ENCODE measurements around the gene PKDREJ. TPM values are rescaled to one million over a fixed set of nuclear protein-coding genes. Genes with fewer than 3 reads are reported as not detected.

The PKDREJ gene
- total RNA-seq, 1 experiment from 2014 or later = 0.04 TPM

DNA sequence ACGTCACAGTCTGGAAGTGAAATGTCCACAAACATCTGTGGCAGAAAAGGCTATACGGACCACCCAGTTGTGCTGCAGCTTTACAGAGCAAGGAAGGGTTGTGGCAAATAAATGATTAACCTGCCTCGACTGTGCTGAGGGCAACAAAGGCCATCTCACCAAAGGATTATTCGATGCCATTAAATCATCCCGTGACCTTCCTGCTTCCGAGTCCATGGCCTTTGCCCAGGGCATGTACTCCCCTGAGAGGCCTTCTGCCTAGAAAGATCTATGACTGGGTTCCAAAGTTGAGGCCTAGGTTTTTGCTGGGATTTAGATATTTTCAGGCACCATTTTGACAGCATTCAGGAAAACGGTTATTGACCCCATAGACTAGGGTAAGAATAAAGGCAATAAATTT is 22.2 kb downstream of the PKDREJ start:
- Mint-ChIP-seq H3K4me1 (no peaks in the 10 kb centered on the region), H3K27me3 (ENCODE audit: low read depth) (peaks cover 4% of the 10 kb centered on the region), H3K4me3 (no peak overlapping the region), H3K36me3 (ENCODE audit: insufficient read depth in 1 of 3, low read depth in 3 of 3) (peaks cover 5 to 16% (median 9%) of the 10 kb centered on the region in 3 experiments; a peak in 5 of 7 replicates), H3K9me3 (peaks cover 0 to 2% of the 10 kb centered on the region in 2 experiments; a peak in 2 of 5 replicates), H3K27ac (no peak overlapping the region)
- no peak overlapping the region for H3K18ac ChIP-seq (ENCODE audit: insufficient read length, low read depth, low read length)
- TF ChIP-seq, protein P1, sequence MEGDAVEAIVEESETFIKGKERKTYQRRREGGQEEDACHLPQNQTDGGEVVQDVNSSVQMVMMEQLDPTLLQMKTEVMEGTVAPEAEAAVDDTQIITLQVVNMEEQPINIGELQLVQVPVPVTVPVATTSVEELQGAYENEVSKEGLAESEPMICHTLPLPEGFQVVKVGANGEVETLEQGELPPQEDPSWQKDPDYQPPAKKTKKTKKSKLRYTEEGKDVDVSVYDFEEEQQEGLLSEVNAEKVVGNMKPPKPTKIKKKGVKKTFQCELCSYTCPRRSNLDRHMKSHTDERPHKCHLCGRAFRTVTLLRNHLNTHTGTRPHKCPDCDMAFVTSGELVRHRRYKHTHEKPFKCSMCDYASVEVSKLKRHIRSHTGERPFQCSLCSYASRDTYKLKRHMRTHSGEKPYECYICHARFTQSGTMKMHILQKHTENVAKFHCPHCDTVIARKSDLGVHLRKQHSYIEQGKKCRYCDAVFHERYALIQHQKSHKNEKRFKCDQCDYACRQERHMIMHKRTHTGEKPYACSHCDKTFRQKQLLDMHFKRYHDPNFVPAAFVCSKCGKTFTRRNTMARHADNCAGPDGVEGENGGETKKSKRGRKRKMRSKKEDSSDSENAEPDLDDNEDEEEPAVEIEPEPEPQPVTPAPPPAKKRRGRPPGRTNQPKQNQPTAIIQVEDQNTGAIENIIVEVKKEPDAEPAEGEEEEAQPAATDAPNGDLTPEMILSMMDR (conservative IDR thresholded peaks at IDR 0.05) = no peak
- no peak overlapping the region for H2BK5ac ChIP-seq (ENCODE audit: insufficient read length, low read length)
- no peak overlapping the region for H3K56ac ChIP-seq (ENCODE audit: insufficient read length, low read depth, low read length)
- H2BK12ac ChIP-seq (ENCODE audit: insufficient read length, low read depth, low read length) = no peak overlapping the region
- H3K4me2 ChIP-seq (ENCODE audit: insufficient read depth, insufficient read length, low read length) = no peak overlapping the region
- H4K8ac ChIP-seq (replicated peaks; ENCODE audit: insufficient read length, low read depth, low read length) = no peak overlapping the region
- no peak overlapping the region for H2BK120ac ChIP-seq (ENCODE audit: low read depth, low read length, poor library complexity, severe bottlenecking)
- no peak overlapping the region for H2BK15ac ChIP-seq (ENCODE audit: low read depth, low read length)
- H4K5ac ChIP-seq (ENCODE audit: insufficient read length, low read depth, low read length) = no peak overlapping the region
- no peak overlapping the region for H3K4ac ChIP-seq (ENCODE audit: low read depth, low read length)
- no peak overlapping the region for H2AK5ac ChIP-seq (ENCODE audit: insufficient read length, low read length)
- H2AFZ ChIP-seq (ENCODE audit: low read length) = no peak overlapping the region
- H3K9ac ChIP-seq (ENCODE audit: extremely low read depth, insufficient read length, low read length) = no peak overlapping the region
- WGBS (ENCODE audit: extremely low coverage, insufficient read length, low lambda C conversion rate) = no CpG with 5 or more reads among the region's 7 CpGs
- H2BK20ac ChIP-seq (ENCODE audit: low read depth, low read length, poor library complexity, severe bottlenecking) = no peak overlapping the region
- no peaks in the 10 kb centered on the region for H3K79me1 ChIP-seq (ENCODE audit: insufficient read depth, low read depth, low read length, poor library complexity, severe bottlenecking)
- H3K23ac ChIP-seq (ENCODE audit: insufficient read length, low read depth, low read length) = no peak overlapping the region
- H3K27ac ChIP-seq (ENCODE audit: insufficient read length, low read depth, low read length) = no peak overlapping the region
- no peaks in the 10 kb centered on the region for H3K9me3 ChIP-seq (ENCODE audit: control insufficient read depth, low read depth, low read length)
- no peaks in the 10 kb centered on the region for H3K79me2 ChIP-seq (ENCODE audit: insufficient read depth, low read length)
- H4K20me1 ChIP-seq (ENCODE audit: control insufficient read depth, insufficient read depth, insufficient read length) = no peaks in the 10 kb centered on the region
- H3K14ac ChIP-seq (ENCODE audit: insufficient read depth, low read length) = no peak overlapping the region
- H3K27me3 ChIP-seq (ENCODE audit: insufficient read depth, low read length) = no peaks in the 10 kb centered on the region
- no peak overlapping the region for H3T11ph ChIP-seq (ENCODE audit: low read length)
- no peaks in the 10 kb centered on the region for H3K23me2 ChIP-seq (ENCODE audit: insufficient read length, low read depth, low read length, poor library complexity, severe bottlenecking)
- H4K91ac ChIP-seq (ENCODE audit: insufficient read length, low read depth, low read length) = no peak overlapping the region
- no peak for DNase-seq
- H3K4me1 ChIP-seq (ENCODE audit: insufficient read depth, low read length) = no peaks in the 10 kb centered on the region

Measured in H9 (cell line).